ENCODE data around the gene RNF213. TPM values are rescaled to one million over a fixed set of nuclear protein-coding genes. Genes with fewer than 3 reads are reported as not detected.
"Not testable (repeated sequence)": the region's sequence is repeated elsewhere in the genome, so short reads cannot be mapped to it uniquely, and the experiment has no call there.

The RNF213 gene
- total RNA-seq, 1 experiment from 2014 or later, result 61.4 TPM

GRCh38 chr17:80311216-80311827, 50.7 kb downstream of the RNF213 start:
- Histone ChIP-seq H3K9me3 (no peaks in the 10 kb centered on the region), H3K36me3 (ENCODE audit: control insufficient read depth, insufficient read depth, low read length) (peaks cover 2% of the 10 kb centered on the region), H3K4me3 (ENCODE audit: low read depth, low read length) (no peak overlapping the region), H3K27me3 (replicated peaks; ENCODE audit: control insufficient read depth, insufficient read depth, low read length) (no peaks in the 10 kb centered on the region), H3K4me1 (peaks cover 14% of the 10 kb centered on the region)
- no TSS peak for BruUV-seq (replicated peaks)
- intact Hi-C loops (cut with micrococcal nuclease; ENCODE audit: unreplicated experiment), result no loop called here
- no peak overlapping the region for H3K27ac Mint-ChIP-seq (ENCODE audit: unreplicated experiment)
- TF ChIP-seq CTCF (IDR thresholded peaks at IDR 0.05; ENCODE audit: insufficient read depth in 1 of 2, low read depth in 1 of 2, low read length in 1 of 2, severe bottlenecking in 1 of 2, unreplicated experiment in 1 of 2), result no peak
- ChIA-PET POLR2A (no interaction called here), CTCF (interaction anchor here (0.5 kb wide), 1 partner anchor 34 kb away, joined by 9 read pairs; no protein-coding TSS in a partner anchor)
- H3K36me3 Mint-ChIP-seq (ENCODE audit: insufficient read depth, unreplicated experiment), result peaks cover 73% of the 10 kb centered on the region
- DNase-seq, result no peak
- H3K4me3 Mint-ChIP-seq (ENCODE audit: unreplicated experiment), result no peak overlapping the region
- H3K27me3 Mint-ChIP-seq (ENCODE audit: insufficient read depth, unreplicated experiment), result no peaks in the 10 kb centered on the region
- peaks cover 16% of the 10 kb centered on the region for H3K4me1 Mint-ChIP-seq (ENCODE audit: low read depth, unreplicated experiment)
- H3K9me3 Mint-ChIP-seq (ENCODE audit: unreplicated experiment), result no peaks in the 10 kb centered on the region

- Histone ChIP-seq H3K4me3 (ENCODE audit: low read depth, low read length) (no peak overlapping the region), H3K36me3 (ENCODE audit: control insufficient read depth, insufficient read depth, low read length) (peaks cover 2% of the 10 kb centered on the region; the same call in 1 of the 2 replicates), H3K4me1 (peaks cover 14% of the 10 kb centered on the region), H3K27me3 (replicated peaks; ENCODE audit: control insufficient read depth, insufficient read depth, low read length) (no peaks in the 10 kb centered on the region), H3K9me3 (no peaks in the 10 kb centered on the region)
- POLR2A ChIA-PET, result no interaction called here
- no peak for TF ChIP-seq CTCF (IDR thresholded peaks at IDR 0.05; ENCODE audit: insufficient read depth in 1 of 2, low read depth in 1 of 2, low read length in 1 of 2, severe bottlenecking in 1 of 2, unreplicated experiment in 1 of 2)
- intact Hi-C loops (cut with micrococcal nuclease; ENCODE audit: unreplicated experiment), result no loop called here
- Mint-ChIP-seq H3K27ac (ENCODE audit: unreplicated experiment) (peak overlapping the region; percentile 24), H3K27me3 (ENCODE audit: insufficient read depth, unreplicated experiment) (no peaks in the 10 kb centered on the region), H3K4me1 (ENCODE audit: low read depth, unreplicated experiment) (peaks cover 16% of the 10 kb centered on the region), H3K9me3 (ENCODE audit: unreplicated experiment) (no peaks in the 10 kb centered on the region), H3K36me3 (ENCODE audit: insufficient read depth, unreplicated experiment) (peaks cover 64% of the 10 kb centered on the region), H3K4me3 (ENCODE audit: unreplicated experiment) (no peak overlapping the region)
- CTCF ChIA-PET, result no interaction called here
- no TSS peak for BruUV-seq (replicated peaks)
- DNase-seq, result no peak
Measured at GRCh38 chr17:80312621-80313135, 52.0 kb downstream of the RNF213 start.

- H3K27me3 Mint-ChIP-seq (ENCODE audit: insufficient read depth, unreplicated experiment), result no peaks in the 10 kb centered on the region
- Histone ChIP-seq H3K36me3 (ENCODE audit: control insufficient read depth, insufficient read depth, low read length) (peaks cover 2% of the 10 kb centered on the region; the same call in 1 of the 2 replicates), H3K4me1 (peaks cover 11% of the 10 kb centered on the region), H3K4me3 (ENCODE audit: low read depth, low read length) (no peak overlapping the region), H3K27me3 (replicated peaks; ENCODE audit: control insufficient read depth, insufficient read depth, low read length) (no peaks in the 10 kb centered on the region), H3K9me3 (no peaks in the 10 kb centered on the region)
- peaks cover 66% of the 10 kb centered on the region for H3K36me3 Mint-ChIP-seq (ENCODE audit: insufficient read depth, unreplicated experiment)
- BruUV-seq (replicated peaks), result no TSS peak
- peaks cover 12% of the 10 kb centered on the region for H3K4me1 Mint-ChIP-seq (ENCODE audit: low read depth, unreplicated experiment)
- H3K9me3 Mint-ChIP-seq (ENCODE audit: unreplicated experiment), result no peaks in the 10 kb centered on the region
- ChIA-PET POLR2A (no interaction called here), CTCF (no interaction called here)
- intact Hi-C loops (cut with micrococcal nuclease; ENCODE audit: unreplicated experiment), result no loop called here
- TF ChIP-seq CTCF (IDR thresholded peaks at IDR 0.05; ENCODE audit: insufficient read depth in 1 of 2, low read depth in 1 of 2, low read length in 1 of 2, severe bottlenecking in 1 of 2, unreplicated experiment in 1 of 2), result no peak
- DNase-seq, result no peak
- H3K4me3 Mint-ChIP-seq (ENCODE audit: unreplicated experiment), result no peak overlapping the region
- peak overlapping the region; percentile 24 for H3K27ac Mint-ChIP-seq (ENCODE audit: unreplicated experiment)
Measured at GRCh38 chr17:80313160-80313829, 52.6 kb downstream of the RNF213 start.

- H3K4me3 ChIP-seq (ENCODE audit: low read depth, low read length); H3K9me3 Mint-ChIP-seq (ENCODE audit: unreplicated experiment); H3K27ac Mint-ChIP-seq (ENCODE audit: unreplicated experiment); BruUV-seq (replicated peaks); H3K9me3 ChIP-seq; POLR2A ChIA-PET; H3K4me1 Mint-ChIP-seq (ENCODE audit: low read depth, unreplicated experiment); intact Hi-C loops (cut with micrococcal nuclease; ENCODE audit: unreplicated experiment); H3K4me1 ChIP-seq; H3K27me3 ChIP-seq (replicated peaks; ENCODE audit: control insufficient read depth, insufficient read depth, low read length); DNase-seq; CTCF ChIA-PET; H3K27me3 Mint-ChIP-seq (ENCODE audit: insufficient read depth, unreplicated experiment); H3K4me3 Mint-ChIP-seq (ENCODE audit: unreplicated experiment); H3K36me3 ChIP-seq (ENCODE audit: control insufficient read depth, insufficient read depth, low read length): not testable (repeated sequence)
- peaks cover 64% of the 10 kb centered on the region for H3K36me3 Mint-ChIP-seq (ENCODE audit: insufficient read depth, unreplicated experiment)
Measured at GRCh38 chr17:80313946-80314345, 53.3 kb downstream of the RNF213 start.

All from Caco-2 (cell line).